ENCODE data around the gene NUDT1.

Gene NUDT1

DNA sequence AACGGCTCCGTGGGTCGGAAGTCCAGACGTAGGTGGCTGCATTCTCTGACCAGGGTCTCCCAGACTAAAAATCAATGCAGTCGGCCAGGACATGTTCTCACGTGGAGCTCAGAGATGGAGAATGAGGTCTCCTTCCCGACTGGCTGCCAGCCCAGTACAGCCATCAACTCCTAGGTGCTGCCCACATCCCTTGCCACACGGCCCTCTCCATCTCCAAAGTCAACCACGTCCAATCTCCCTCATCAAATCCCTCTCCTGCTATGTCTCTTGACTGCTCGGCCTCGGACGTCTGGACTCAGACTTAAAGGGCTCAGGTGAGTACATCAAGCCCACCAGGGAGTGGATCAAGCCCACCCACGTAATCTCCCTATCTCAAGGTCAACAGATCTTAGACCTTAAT, 16.2 kb upstream of the NUDT1 start:
- no peak overlapping the region for H3K27ac ChIP-seq (replicated peaks)
- H3K27me3 ChIP-seq (ENCODE audit: insufficient read depth, poor library complexity, severe bottlenecking): no peaks in the 10 kb centered on the region
- H3K4me3 ChIP-seq (replicated peaks; ENCODE audit: insufficient read depth, low read length): no peak overlapping the region
- no peak for DNase-seq (ENCODE audit: low read depth in 1 of 2, low spot score in 1 of 2)
- TF ChIP-seq SPI1 (IDR thresholded peaks at IDR 0.05; ENCODE audit: borderline replicate concordance, low read depth): no peak
- TF ChIP-seq REST (IDR thresholded peaks at IDR 0.05; ENCODE audit: insufficient replicate concordance, low read depth): no peak
- TF ChIP-seq POLR2AphosphoS5 (IDR thresholded peaks at IDR 0.05; ENCODE audit: low read depth): no peak
- no peak for TF ChIP-seq CTCF (IDR thresholded peaks at IDR 0.05; ENCODE audit: insufficient read depth, low read length)

DNA sequence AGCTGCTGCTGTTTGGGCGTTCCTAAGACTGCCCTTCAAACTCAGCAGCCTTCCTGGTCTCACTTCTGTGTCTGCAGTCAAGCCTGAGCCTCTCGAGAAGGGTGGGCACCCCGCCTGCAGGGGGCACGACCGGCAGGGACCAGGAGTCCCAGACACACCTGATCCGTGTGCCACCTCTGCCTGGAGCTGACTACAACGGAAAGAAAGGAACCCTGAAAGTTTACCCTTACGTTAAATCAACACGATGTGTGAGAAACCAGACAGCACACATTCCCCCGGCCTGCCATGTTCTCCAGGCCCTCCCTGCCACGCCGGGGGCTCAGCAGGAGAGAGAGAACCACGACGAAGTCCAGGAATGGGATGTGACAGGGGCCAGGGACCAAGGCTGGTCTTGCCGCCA, 14.3 kb upstream of the NUDT1 start:
- H3K27me3 ChIP-seq (ENCODE audit: insufficient read depth, poor library complexity, severe bottlenecking): no peaks in the 10 kb centered on the region
- H3K27ac ChIP-seq (replicated peaks): no peak overlapping the region
- no peak for TF ChIP-seq POLR2AphosphoS5 (IDR thresholded peaks at IDR 0.05; ENCODE audit: low read depth)
- no peak for TF ChIP-seq GABPA (IDR thresholded peaks at IDR 0.05; ENCODE audit: low read depth)
- DNase-seq (ENCODE audit: low read depth in 1 of 2, low spot score in 1 of 2): no peak
- H3K4me3 ChIP-seq (replicated peaks; ENCODE audit: insufficient read depth, low read length): no peak overlapping the region

DNA sequence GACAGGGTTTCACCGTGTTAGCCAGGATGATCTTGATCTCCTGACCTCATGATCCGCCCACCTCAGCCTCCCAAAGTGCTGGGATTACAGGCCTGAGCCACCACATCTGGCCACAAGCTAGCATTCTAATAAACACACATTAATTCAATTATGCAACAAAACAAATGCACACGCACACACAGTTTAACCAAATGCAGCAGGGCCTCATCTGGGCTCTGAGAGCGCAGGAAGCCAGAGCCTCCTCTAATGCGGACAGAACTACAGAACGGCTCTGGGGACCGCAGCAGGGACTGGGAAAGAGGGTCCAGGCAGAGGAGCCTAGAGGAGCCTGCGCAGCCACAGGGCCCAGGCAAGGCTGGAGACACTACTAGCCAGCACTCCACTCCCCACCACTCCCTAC, 13.1 kb upstream of the NUDT1 start:
- Histone ChIP-seq H3K4me3 (replicated peaks; ENCODE audit: insufficient read depth, low read length) (no peak overlapping the region), H3K27me3 (ENCODE audit: insufficient read depth, poor library complexity, severe bottlenecking) (no peaks in the 10 kb centered on the region), H3K27ac (replicated peaks) (no peak overlapping the region)
- DNase-seq (ENCODE audit: low read depth in 1 of 2, low spot score in 1 of 2): no peak
- TF ChIP-seq POLR2AphosphoS5 (IDR thresholded peaks at IDR 0.05; ENCODE audit: low read depth) (no peak), CTCF (IDR thresholded peaks at IDR 0.05; ENCODE audit: insufficient read depth, low read length) (no peak), GABPA (IDR thresholded peaks at IDR 0.05; ENCODE audit: low read depth) (no peak), REST (IDR thresholded peaks at IDR 0.05; ENCODE audit: insufficient replicate concordance, low read depth) (no peak), SPI1 (IDR thresholded peaks at IDR 0.05; ENCODE audit: borderline replicate concordance, low read depth) (no peak)

- no peak for DNase-seq (ENCODE audit: low read depth in 1 of 2, low spot score in 1 of 2)
- TF ChIP-seq CTCF (IDR thresholded peaks at IDR 0.05; ENCODE audit: insufficient read depth, low read length) (no peak), GABPA (IDR thresholded peaks at IDR 0.05; ENCODE audit: low read depth) (no peak), POLR2AphosphoS5 (IDR thresholded peaks at IDR 0.05; ENCODE audit: low read depth) (no peak), SPI1 (IDR thresholded peaks at IDR 0.05; ENCODE audit: borderline replicate concordance, low read depth) (no peak), REST (IDR thresholded peaks at IDR 0.05; ENCODE audit: insufficient replicate concordance, low read depth) (no peak)
- no peak overlapping the region for H3K27ac ChIP-seq (replicated peaks)
- H3K4me3 ChIP-seq (replicated peaks; ENCODE audit: insufficient read depth, low read length): no peak overlapping the region
- H3K27me3 ChIP-seq (ENCODE audit: insufficient read depth, poor library complexity, severe bottlenecking): no peaks in the 10 kb centered on the region
These were observed 12.6 kb upstream of the NUDT1 start for GRCh38 chr7:2229467-2229866.
